Nephron (organoid): ENCODE data around the gene CEP192.
A peak's percentile ranks its signal among the peaks of the same experiment; 100 is the strongest.

Source experiments
- H3K27ac Mint-ChIP-seq, 3 experiments: 2 replicates each; pipeline ENCODE4 v1.8.0; 2020; ENCODE audit warnings: mixed read lengths in 3 of 3, mild to moderate bottlenecking in 2 of 3, moderate library complexity in 1 of 3
- H3K27me3 Mint-ChIP-seq: 2 replicates; pipeline ENCODE4 v1.8.0; 2021; ENCODE audit warnings: low read depth, mild to moderate bottlenecking, moderate library complexity, mixed read lengths
- H3K36me3 Mint-ChIP-seq: 2 replicates; pipeline ENCODE4 v1.8.0; 2020; ENCODE audit warnings: low read depth, mixed read lengths
- H3K4me1 Mint-ChIP-seq: 2 replicates; pipeline ENCODE4 v1.8.0; 2020; ENCODE audit warnings: mixed read lengths
- H3K4me3 Mint-ChIP-seq, 3 experiments: 2 replicates each; pipeline ENCODE4 v1.8.0; 2020; ENCODE audit warnings: mild to moderate bottlenecking in 3 of 3, mixed read lengths in 3 of 3, moderate library complexity in 2 of 3
- H3K9me3 Mint-ChIP-seq: 2 replicates; pipeline ENCODE4 v1.8.0; 2020; ENCODE audit warnings: mixed read lengths
- TF ChIP-seq, protein P1 (sequence below), 3 experiments: fragments of 200-600 bp; sonication (generic); IDR thresholded peaks; one replicate each; pipeline ENCODE4 v1.5.0; 2021; ENCODE audit warnings: antibody characterized with exemption in 3 of 3; ENCODE audit not compliant: unreplicated experiment in 3 of 3

CEP192 gene

GRCh38 chr18:13138420-13139139 lies 147.4 kb downstream of the CEP192 start:
- Mint-ChIP-seq H3K4me1 (peaks cover 4% of the 10 kb centered on the region), H3K36me3 (peaks cover 2% of the 10 kb centered on the region), H3K27ac (no peak overlapping the region), H3K4me3 (peak overlapping the region; percentile 21 to 89 (median 74)), H3K27me3 (peaks cover 43% of the 10 kb centered on the region), H3K9me3 (peaks cover 7% of the 10 kb centered on the region)
- TF ChIP-seq, protein P1, sequence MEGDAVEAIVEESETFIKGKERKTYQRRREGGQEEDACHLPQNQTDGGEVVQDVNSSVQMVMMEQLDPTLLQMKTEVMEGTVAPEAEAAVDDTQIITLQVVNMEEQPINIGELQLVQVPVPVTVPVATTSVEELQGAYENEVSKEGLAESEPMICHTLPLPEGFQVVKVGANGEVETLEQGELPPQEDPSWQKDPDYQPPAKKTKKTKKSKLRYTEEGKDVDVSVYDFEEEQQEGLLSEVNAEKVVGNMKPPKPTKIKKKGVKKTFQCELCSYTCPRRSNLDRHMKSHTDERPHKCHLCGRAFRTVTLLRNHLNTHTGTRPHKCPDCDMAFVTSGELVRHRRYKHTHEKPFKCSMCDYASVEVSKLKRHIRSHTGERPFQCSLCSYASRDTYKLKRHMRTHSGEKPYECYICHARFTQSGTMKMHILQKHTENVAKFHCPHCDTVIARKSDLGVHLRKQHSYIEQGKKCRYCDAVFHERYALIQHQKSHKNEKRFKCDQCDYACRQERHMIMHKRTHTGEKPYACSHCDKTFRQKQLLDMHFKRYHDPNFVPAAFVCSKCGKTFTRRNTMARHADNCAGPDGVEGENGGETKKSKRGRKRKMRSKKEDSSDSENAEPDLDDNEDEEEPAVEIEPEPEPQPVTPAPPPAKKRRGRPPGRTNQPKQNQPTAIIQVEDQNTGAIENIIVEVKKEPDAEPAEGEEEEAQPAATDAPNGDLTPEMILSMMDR (IDR thresholded peaks at IDR 0.05; ENCODE audit: unreplicated experiment in 3 of 3): no peak

GRCh38 chr18:13139885-13140450 lies 148.8 kb downstream of the CEP192 start:
- TF ChIP-seq, protein P1 (IDR thresholded peaks at IDR 0.05; ENCODE audit: unreplicated experiment in 3 of 3): no peak
- peaks cover 4% of the 10 kb centered on the region for H3K36me3 Mint-ChIP-seq
- H3K27ac Mint-ChIP-seq: no peak overlapping the region
- peaks cover 38% of the 10 kb centered on the region for H3K27me3 Mint-ChIP-seq
- H3K4me1 Mint-ChIP-seq: peaks cover 4% of the 10 kb centered on the region
- peak overlapping the region in 1 of 3 experiments; percentile 22 for H3K4me3 Mint-ChIP-seq
- peaks cover 6% of the 10 kb centered on the region for H3K9me3 Mint-ChIP-seq

DNA sequence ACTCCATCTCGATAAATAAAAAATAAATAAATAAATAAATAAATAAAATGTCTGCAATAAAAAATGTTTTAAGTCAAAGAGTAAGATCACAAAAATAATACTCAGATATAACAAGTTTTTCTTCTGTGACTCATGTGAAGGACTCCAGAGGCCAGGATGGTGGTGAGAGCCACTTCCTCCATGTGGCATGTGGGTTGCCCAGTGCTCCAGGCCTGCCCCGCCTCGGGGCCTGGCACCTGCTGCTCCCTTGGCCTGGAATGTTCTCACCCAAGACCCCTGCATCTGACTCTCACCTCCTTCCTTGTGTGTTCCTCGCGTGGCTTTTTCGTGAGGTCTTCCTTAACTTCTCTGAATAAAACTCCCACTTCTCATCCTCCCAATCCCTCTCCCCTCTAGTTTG lies 150.0 kb downstream of the CEP192 start:
- TF ChIP-seq, protein P1 (IDR thresholded peaks at IDR 0.05; ENCODE audit: unreplicated experiment in 3 of 3): no peak
- H3K4me1 Mint-ChIP-seq: peaks cover 4% of the 10 kb centered on the region
- peaks cover 27% of the 10 kb centered on the region for H3K27me3 Mint-ChIP-seq
- peaks cover 11% of the 10 kb centered on the region for H3K9me3 Mint-ChIP-seq
- H3K4me3 Mint-ChIP-seq: no peak overlapping the region
- H3K27ac Mint-ChIP-seq: no peak overlapping the region
- peaks cover 4% of the 10 kb centered on the region for H3K36me3 Mint-ChIP-seq

DNA sequence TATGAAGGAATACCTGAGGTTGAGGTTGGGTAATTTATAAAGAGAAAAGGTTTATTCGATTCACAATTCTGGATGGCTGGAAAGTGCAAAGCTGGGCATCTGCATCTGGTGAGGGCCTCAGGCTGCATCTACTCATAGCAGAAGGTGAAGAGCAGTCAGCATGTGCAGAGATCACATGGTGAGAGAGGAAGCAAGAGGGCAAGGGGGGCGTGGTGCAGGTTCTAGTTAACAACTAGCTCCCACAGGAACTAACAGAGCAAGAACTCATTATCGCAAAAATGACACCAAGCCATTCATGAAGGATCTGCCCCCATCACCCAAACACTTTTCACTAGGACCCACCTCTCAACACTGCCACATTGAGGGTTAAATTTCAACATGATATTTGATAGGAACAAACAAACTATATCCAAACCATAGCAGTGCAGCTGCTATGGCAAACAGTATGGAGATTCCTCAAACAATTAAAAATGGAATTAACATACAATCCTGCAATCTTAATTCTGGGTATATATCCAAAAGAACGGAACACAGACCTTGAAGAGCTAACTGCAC lies 154.6 kb downstream of the CEP192 start:
- TF ChIP-seq, protein P1 (IDR thresholded peaks at IDR 0.05; ENCODE audit: unreplicated experiment in 3 of 3): no peak
- H3K27ac Mint-ChIP-seq: no peak overlapping the region
- H3K36me3 Mint-ChIP-seq: peaks cover 4% of the 10 kb centered on the region
- no peaks in the 10 kb centered on the region for H3K4me1 Mint-ChIP-seq
- H3K27me3 Mint-ChIP-seq: no peaks in the 10 kb centered on the region
- peaks cover 18% of the 10 kb centered on the region for H3K9me3 Mint-ChIP-seq
- no peak overlapping the region for H3K4me3 Mint-ChIP-seq

GRCh38 chr18:13147130-13147529 lies 156.0 kb downstream of the CEP192 start:
- Mint-ChIP-seq H3K27me3 (no peaks in the 10 kb centered on the region), H3K4me1 (no peaks in the 10 kb centered on the region), H3K27ac (no peak overlapping the region), H3K36me3 (peaks cover 4% of the 10 kb centered on the region), H3K9me3 (peaks cover 18% of the 10 kb centered on the region), H3K4me3 (no peak overlapping the region)
- TF ChIP-seq, protein P1 (IDR thresholded peaks at IDR 0.05; ENCODE audit: unreplicated experiment in 3 of 3): no peak
